ENCODE data around the gene SMIM36. TPM values are rescaled to one million over a fixed set of nuclear protein-coding genes. Genes with fewer than 3 reads are reported as not detected.

SMIM36 gene
- total RNA-seq, 2 experiments from 2014 or later = not detected

- no peaks in the 10 kb centered on the region for H3K9me3 ChIP-seq (ENCODE audit: low read length)
- no peaks in the 10 kb centered on the region for H3K36me3 ChIP-seq (ENCODE audit: insufficient read depth, low read length)
- H3K27ac ChIP-seq (ENCODE audit: low read depth, low read length, poor library complexity, severe bottlenecking) = no peak overlapping the region
- H4K20me1 ChIP-seq (ENCODE audit: insufficient read depth, low read length) = no peaks in the 10 kb centered on the region
- no peaks in the 10 kb centered on the region for H3K4me1 ChIP-seq (ENCODE audit: insufficient read depth, low read length, poor library complexity, severe bottlenecking)
- H3K4me3 ChIP-seq (ENCODE audit: low read depth, low read length, poor library complexity, severe bottlenecking) = no peak overlapping the region
- H3K79me2 ChIP-seq (ENCODE audit: insufficient read depth, low read depth, low read length) = no peaks in the 10 kb centered on the region
- no peaks in the 10 kb centered on the region for H3K9me2 ChIP-seq (ENCODE audit: insufficient read depth, low read length)
- POLR2A ChIA-PET = no interaction called here
- H3K4me2 ChIP-seq (ENCODE audit: low read length) = no peak overlapping the region
- no peak for DNase-seq (ENCODE audit: low spot score)
- no peak for TF ChIP-seq EZH2phosphoT487 (IDR thresholded peaks at IDR 0.05; ENCODE audit: borderline replicate concordance, low read depth, low read length)
- no peak for TF ChIP-seq CTCF (conservative IDR thresholded peaks at IDR 0.05; ENCODE audit: low read length)
- no peak overlapping the region for H2AFZ ChIP-seq (ENCODE audit: low read length)
- intact Hi-C loops (cut with micrococcal nuclease; ENCODE audit: unreplicated experiment) = no loop called here
- CTCF ChIA-PET (ENCODE audit: unreplicated experiment) = no interaction called here
- BruUV-seq (replicated peaks) = no TSS peak
These were observed 35.9 kb upstream of the SMIM36 start for GRCh38 chr17:55546991-55547664.

GRCh38 chr17:55546481-55546880 is 35.2 kb upstream of the SMIM36 start:
- no peak overlapping the region for H2AFZ ChIP-seq (ENCODE audit: low read length)
- no TSS peak for BruUV-seq (replicated peaks)
- H3K9me2 ChIP-seq (ENCODE audit: insufficient read depth, low read length) = no peaks in the 10 kb centered on the region
- ChIA-PET POLR2A (interaction anchor here (0.6 kb wide), 1 partner anchor 402 kb away, joined by 3 read pairs; no protein-coding TSS in a partner anchor), CTCF (ENCODE audit: unreplicated experiment) (no interaction called here)
- no peaks in the 10 kb centered on the region for H4K20me1 ChIP-seq (ENCODE audit: insufficient read depth, low read length)
- TF ChIP-seq EZH2phosphoT487 (IDR thresholded peaks at IDR 0.05; ENCODE audit: borderline replicate concordance, low read depth, low read length) (no peak), CTCF (conservative IDR thresholded peaks at IDR 0.05; ENCODE audit: low read length) (no peak)
- no peak overlapping the region for H3K27ac ChIP-seq (ENCODE audit: low read depth, low read length, poor library complexity, severe bottlenecking)
- intact Hi-C loops (cut with micrococcal nuclease; ENCODE audit: unreplicated experiment) = no loop called here
- no peak overlapping the region for H3K4me2 ChIP-seq (ENCODE audit: low read length)
- no peak for DNase-seq (ENCODE audit: low spot score)
- no peaks in the 10 kb centered on the region for H3K79me2 ChIP-seq (ENCODE audit: insufficient read depth, low read depth, low read length)
- no peaks in the 10 kb centered on the region for H3K9me3 ChIP-seq (ENCODE audit: low read length)
- no peaks in the 10 kb centered on the region for H3K4me1 ChIP-seq (ENCODE audit: insufficient read depth, low read length, poor library complexity, severe bottlenecking)
- H3K36me3 ChIP-seq (ENCODE audit: insufficient read depth, low read length) = no peaks in the 10 kb centered on the region
- no peak overlapping the region for H3K4me3 ChIP-seq (ENCODE audit: low read depth, low read length, poor library complexity, severe bottlenecking)

DNA sequence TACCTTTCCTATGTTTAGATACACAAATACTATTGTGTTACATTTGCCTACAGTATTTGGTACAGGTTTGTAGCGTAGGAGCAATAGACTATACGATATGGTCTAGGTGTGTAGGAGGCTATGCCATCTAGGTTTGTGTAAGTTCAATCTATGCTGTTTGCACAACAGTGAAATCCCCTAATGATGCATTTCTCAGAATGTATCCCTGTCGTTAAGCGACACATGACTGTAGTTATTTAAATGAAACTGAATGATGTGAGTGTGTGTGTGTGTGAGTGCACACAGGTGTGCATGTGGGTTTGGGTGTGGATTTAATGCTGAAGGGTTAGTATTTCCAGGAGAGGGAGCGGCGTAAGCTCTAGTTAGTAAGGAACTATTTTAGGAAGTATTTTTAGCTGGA is 34.6 kb upstream of the SMIM36 start:
- TF ChIP-seq EZH2phosphoT487 (IDR thresholded peaks at IDR 0.05; ENCODE audit: borderline replicate concordance, low read depth, low read length) = no peak
- TF ChIP-seq CTCF (conservative IDR thresholded peaks at IDR 0.05; ENCODE audit: low read length) = no peak
- Histone ChIP-seq H3K79me2 (ENCODE audit: insufficient read depth, low read depth, low read length) (no peaks in the 10 kb centered on the region), H2AFZ (ENCODE audit: low read length) (no peak overlapping the region), H3K9me3 (ENCODE audit: low read length) (no peaks in the 10 kb centered on the region), H3K4me2 (ENCODE audit: low read length) (no peak overlapping the region), H3K36me3 (ENCODE audit: insufficient read depth, low read length) (no peaks in the 10 kb centered on the region), H4K20me1 (ENCODE audit: insufficient read depth, low read length) (no peaks in the 10 kb centered on the region), H3K27ac (ENCODE audit: low read depth, low read length, poor library complexity, severe bottlenecking) (no peak overlapping the region), H3K9me2 (ENCODE audit: insufficient read depth, low read length) (no peaks in the 10 kb centered on the region), H3K4me1 (ENCODE audit: insufficient read depth, low read length, poor library complexity, severe bottlenecking) (no peaks in the 10 kb centered on the region), H3K4me3 (ENCODE audit: low read depth, low read length, poor library complexity, severe bottlenecking) (no peak overlapping the region)
- no TSS peak for BruUV-seq (replicated peaks)
- CTCF ChIA-PET (ENCODE audit: unreplicated experiment) = interaction anchor here (1.0 kb wide), 1 partner anchor 14 kb away, joined by 3 read pairs; no protein-coding TSS in a partner anchor
- no peak for DNase-seq (ENCODE audit: low spot score)
- POLR2A ChIA-PET = no interaction called here
- intact Hi-C loops (cut with micrococcal nuclease; ENCODE audit: unreplicated experiment) = no loop called here
